Measurements from ENCODE around the gene ZSWIM5. TPM values are rescaled to one million over a fixed set of nuclear protein-coding genes. Genes with fewer than 3 reads are reported as not detected.
A peak's percentile ranks its signal among the peaks of the same experiment; 100 is the strongest.
"Not testable (repeated sequence)": the region's sequence is repeated elsewhere in the genome, so short reads cannot be mapped to it uniquely, and the experiment has no call there.

ZSWIM5 gene
- total RNA-seq, 1 experiment from 2014 or later: 0.56 TPM

DNA sequence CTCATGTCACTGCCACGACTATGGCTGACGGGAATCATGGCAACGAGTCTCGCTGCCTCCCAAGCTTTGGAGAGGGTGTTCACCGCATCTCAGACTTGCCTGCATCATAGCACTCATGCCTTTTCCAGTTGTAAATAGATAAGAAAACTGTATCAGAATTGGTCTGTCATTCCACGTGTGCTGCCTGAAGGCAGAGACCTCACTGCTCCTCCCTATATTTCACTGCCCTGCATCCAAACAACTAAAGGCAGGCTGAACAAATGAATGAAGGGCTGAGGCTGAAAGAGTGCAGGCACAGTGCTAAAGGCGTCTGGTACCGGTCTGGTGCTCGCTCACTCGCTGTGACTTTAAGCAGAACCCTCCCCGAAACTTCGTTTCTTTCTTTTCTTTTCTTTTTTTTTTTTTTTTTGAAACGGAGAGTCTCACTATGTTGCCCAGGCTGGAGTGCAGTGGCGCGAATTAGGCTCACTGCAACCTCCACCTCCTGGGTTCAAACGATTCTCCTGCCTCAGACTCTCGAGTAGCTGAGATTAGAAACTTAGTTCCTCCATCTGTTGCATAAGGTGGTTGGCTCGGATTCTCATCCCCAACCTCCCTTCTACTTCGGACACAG, 220.6 kb downstream of the ZSWIM5 start:
- H3K27me3 ChIP-seq: no peaks in the 10 kb centered on the region
- peak overlapping the region; percentile 77 for H3K4me3 ChIP-seq
- H3K36me3 ChIP-seq: peaks cover 3% of the 10 kb centered on the region; the same call in 1 of the 2 replicates
- no peak for DNase-seq
- no peaks in the 10 kb centered on the region for H3K9me3 ChIP-seq

- not testable (repeated sequence) for DNase-seq, H3K9me3 ChIP-seq, H3K27me3 ChIP-seq, H3K4me3 ChIP-seq
- H3K36me3 ChIP-seq: peaks cover 53% of the 10 kb centered on the region
Observed at GRCh38 chr1:44977372-44977771, 229.0 kb downstream of the ZSWIM5 start.

- no peak for DNase-seq
- Histone ChIP-seq H3K4me3 (no peak overlapping the region), H3K36me3 (peaks cover 50% of the 10 kb centered on the region), H3K27me3 (no peaks in the 10 kb centered on the region), H3K9me3 (no peaks in the 10 kb centered on the region)
Observed at GRCh38 chr1:44976252-44976651, 230.2 kb downstream of the ZSWIM5 start.

- DNase-seq: no peak
- no peak overlapping the region for H3K4me3 ChIP-seq
- no peaks in the 10 kb centered on the region for H3K27me3 ChIP-seq
- peaks cover 39% of the 10 kb centered on the region for H3K36me3 ChIP-seq
- no peaks in the 10 kb centered on the region for H3K9me3 ChIP-seq
Observed at GRCh38 chr1:44973645-44974044, 232.8 kb downstream of the ZSWIM5 start.

- Histone ChIP-seq H3K9me3 (no peaks in the 10 kb centered on the region), H3K36me3 (peaks cover 8% of the 10 kb centered on the region), H3K27me3 (no peaks in the 10 kb centered on the region), H3K4me3 (no peak overlapping the region)
- DNase-seq: no peak
Observed at GRCh38 chr1:44970317-44970716, 236.1 kb downstream of the ZSWIM5 start.

Other genes with a start within 250 kb of the ZSWIM5 start
- 81.1 and 101 TPM in 2 replicates for gene EIF2B3, start 220.0 kb downstream of the ZSWIM5 start, total RNA-seq (2014; rRNA removed; shearing (Covaris generic); ENCODE audit: low replicate concordance)
- 5.2 and 9.2 TPM in 2 replicates for gene HECTD3, start 195.3 kb downstream of the ZSWIM5 start, total RNA-seq (2014; rRNA removed; shearing (Covaris generic); ENCODE audit: low replicate concordance)
- gene UROD, start 194.4 kb downstream of the ZSWIM5 start, total RNA-seq (2014; rRNA removed; shearing (Covaris generic); ENCODE audit: low replicate concordance): 99.8 and 133 TPM in 2 replicates
- 3.2 and 7.1 TPM in 2 replicates for gene HPDL, start 120.3 kb upstream of the ZSWIM5 start, total RNA-seq (2014; rRNA removed; shearing (Covaris generic); ENCODE audit: low replicate concordance)
- gene TOE1, start 133.6 kb upstream of the ZSWIM5 start, total RNA-seq (2014; rRNA removed; shearing (Covaris generic); ENCODE audit: low replicate concordance): 6.6 and 21.9 TPM in 2 replicates
- gene MUTYH, start 133.8 kb upstream of the ZSWIM5 start, total RNA-seq (2014; rRNA removed; shearing (Covaris generic); ENCODE audit: low replicate concordance): 8.1 and 11.6 TPM in 2 replicates

Measured in MG63 (cell line).